CD8-positive, alpha-beta memory T cell (primary cell): Measurements from ENCODE around the gene PCNX1. TPM values are rescaled to one million over a fixed set of nuclear protein-coding genes. Genes with fewer than 3 reads are reported as not detected.
"Not testable (repeated sequence)": the region's sequence is repeated elsewhere in the genome, so short reads cannot be mapped to it uniquely, and the experiment has no call there.

Source experiments
- CTCF ChIA-PET: fragments of 350-600 bp; sonication (Branson Sonifier 250); formaldehyde crosslinking; loops from one replicate; lab custom pipeline; 2021; ENCODE audit warnings: antibody characterized with exemption; lab: Charles Lee
- POLR2A ChIA-PET: fragments of 350-600 bp; sonication (Branson Sonifier 250); formaldehyde crosslinking; loops from one replicate; lab custom pipeline; 2021; ENCODE audit warnings: antibody characterized with exemption; lab: Charles Lee
- DNase-seq, 5 donors: peaks; one replicate each; pipeline versions ENCODE4 v3.0.0 to v3.0.0-alpha.2; 2020 to 2022; ENCODE audit warnings: mixed read lengths in 1 of 5
- H3K27ac ChIP-seq: one replicate; pipeline ENCODE4 v1.7.0; 2013; ENCODE audit warnings: low read depth, mild to moderate bottlenecking, low read length, moderate library complexity
- H3K27me3 ChIP-seq: 2 replicates; pipeline ENCODE4 v1.7.0; 2013; ENCODE audit warnings: low read length, mild to moderate bottlenecking; ENCODE audit not compliant: insufficient read depth, poor library complexity, severe bottlenecking
- H3K36me3 ChIP-seq: 2 replicates; pipeline ENCODE4 v1.7.0; 2013; ENCODE audit warnings: mild to moderate bottlenecking, low read length, moderate library complexity; ENCODE audit not compliant: insufficient read depth
- H3K4me1 ChIP-seq: 2 replicates; pipeline ENCODE4 v1.7.0; 2013; ENCODE audit warnings: mild to moderate bottlenecking, low read length, moderate library complexity; ENCODE audit not compliant: insufficient read depth
- H3K4me3 ChIP-seq: 2 replicates; pipeline ENCODE4 v1.7.0; 2013; ENCODE audit warnings: mild to moderate bottlenecking, low read length
- H3K9me3 ChIP-seq: 2 replicates; pipeline ENCODE4 v1.7.0; 2013; ENCODE audit warnings: mild to moderate bottlenecking, low read length
- H3K27ac Mint-ChIP-seq, 8 donors: one replicate each; pipeline ENCODE4 v1.8.0; 2020 to 2021; ENCODE audit warnings: mixed read lengths in 8 of 8, mild to moderate bottlenecking in 6 of 8, inconsistent platforms in 3 of 8, moderate library complexity in 3 of 8
- H3K27me3 Mint-ChIP-seq, 2 donors: one replicate each; pipeline ENCODE4 v1.8.0; 2020 to 2021; ENCODE audit warnings: mixed read lengths in 2 of 2, mild to moderate bottlenecking in 1 of 2, moderate library complexity in 1 of 2
- H3K36me3 Mint-ChIP-seq, 3 donors: one replicate each; pipeline ENCODE4 v1.8.0; 2020 to 2021; ENCODE audit warnings: mixed read lengths in 3 of 3, inconsistent platforms in 1 of 3, mild to moderate bottlenecking in 1 of 3
- H3K4me1 Mint-ChIP-seq, 3 donors: one replicate each; pipeline ENCODE4 v1.8.0; 2020 to 2021; ENCODE audit warnings: mixed read lengths in 3 of 3, inconsistent platforms in 1 of 3, mild to moderate bottlenecking in 1 of 3
- H3K4me3 Mint-ChIP-seq, 7 donors: one replicate each; pipeline ENCODE4 v1.8.0; 2020 to 2021; ENCODE audit warnings: mixed read lengths in 7 of 7, mild to moderate bottlenecking in 6 of 7, moderate library complexity in 4 of 7, inconsistent platforms in 2 of 7
- H3K9me3 Mint-ChIP-seq, 5 donors: one replicate each; pipeline ENCODE4 v1.8.0; 2020 to 2022; ENCODE audit warnings: mixed read lengths in 5 of 5, mild to moderate bottlenecking in 3 of 5, moderate library complexity in 2 of 5, inconsistent platforms in 1 of 5
- polyA plus RNA-seq: library from polyadenylated mRNA; unstranded; fragments of 300-500 nt; fragmentation: Illumina TruSeq; gene quantifications from one replicate; pipeline ENCODE4 v1.2.3, GENCODE V29; 2021
- total RNA-seq, 2 experiments: library from RNA; stranded (reverse); gene quantifications; one replicate each; pipeline ENCODE4 v1.2.3, GENCODE V29; 2021

The PCNX1 gene
- total and polyA plus RNA-seq, 3 experiments from 2014 or later, result 13.4 to 46.2 (median 37.4) TPM

DNA sequence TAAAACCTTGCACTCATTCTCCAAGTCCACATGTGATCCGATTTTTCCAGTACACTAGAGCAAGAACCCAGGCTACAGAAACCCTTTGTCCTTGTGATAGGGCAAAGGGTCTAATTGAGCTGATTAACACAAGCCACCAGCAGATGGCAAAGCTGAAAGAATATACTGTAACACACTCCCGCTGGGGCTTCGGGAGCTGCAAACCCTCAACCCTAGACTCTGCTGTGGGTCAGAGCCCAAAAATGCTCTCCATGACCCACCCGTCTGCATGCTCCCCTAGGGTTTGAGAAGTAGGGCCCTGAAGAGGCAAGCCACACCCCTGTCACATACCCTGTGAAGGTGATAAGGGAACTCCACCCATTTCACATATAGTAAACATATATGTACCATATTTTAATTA, 33.6 kb upstream of the PCNX1 start:
- peaks cover 13% of the 10 kb centered on the region for H3K4me1 ChIP-seq
- H3K27ac Mint-ChIP-seq, result peak overlapping the region in 7 of 8 donors; percentile 61 to 87 (median 80)
- no peaks in the 10 kb centered on the region for H3K27me3 ChIP-seq
- peaks cover 0 to 6% (median 2%) of the 10 kb centered on the region in 5 donors for H3K9me3 Mint-ChIP-seq
- H3K4me3 ChIP-seq, result no peak overlapping the region
- ChIA-PET POLR2A (interaction anchor here (1.2 kb wide), 1 partner anchor 15 kb away, joined by 3 read pairs; no protein-coding TSS in a partner anchor), CTCF (interaction anchor here (1.0 to 4.1 kb wide), 6 partner anchors 13 to 99 kb away, joined by 3 to 19 read pairs (median 8); partner anchors contain the start of gene PCNX1)
- no peak overlapping the region for H3K27ac ChIP-seq
- peak in 1 of 5 donors; percentile 28 for DNase-seq
- no peaks in the 10 kb centered on the region for H3K27me3 Mint-ChIP-seq
- H3K36me3 ChIP-seq, result no peaks in the 10 kb centered on the region
- no peaks in the 10 kb centered on the region for H3K9me3 ChIP-seq
- H3K4me3 Mint-ChIP-seq, result peak overlapping the region in 4 of 7 donors; percentile 15 to 69 (median 42)
- H3K4me1 Mint-ChIP-seq, result peaks cover 18 to 25% (median 24%) of the 10 kb centered on the region in 3 donors
- peaks cover 4 to 5% (median 4%) of the 10 kb centered on the region in 3 donors for H3K36me3 Mint-ChIP-seq

DNA sequence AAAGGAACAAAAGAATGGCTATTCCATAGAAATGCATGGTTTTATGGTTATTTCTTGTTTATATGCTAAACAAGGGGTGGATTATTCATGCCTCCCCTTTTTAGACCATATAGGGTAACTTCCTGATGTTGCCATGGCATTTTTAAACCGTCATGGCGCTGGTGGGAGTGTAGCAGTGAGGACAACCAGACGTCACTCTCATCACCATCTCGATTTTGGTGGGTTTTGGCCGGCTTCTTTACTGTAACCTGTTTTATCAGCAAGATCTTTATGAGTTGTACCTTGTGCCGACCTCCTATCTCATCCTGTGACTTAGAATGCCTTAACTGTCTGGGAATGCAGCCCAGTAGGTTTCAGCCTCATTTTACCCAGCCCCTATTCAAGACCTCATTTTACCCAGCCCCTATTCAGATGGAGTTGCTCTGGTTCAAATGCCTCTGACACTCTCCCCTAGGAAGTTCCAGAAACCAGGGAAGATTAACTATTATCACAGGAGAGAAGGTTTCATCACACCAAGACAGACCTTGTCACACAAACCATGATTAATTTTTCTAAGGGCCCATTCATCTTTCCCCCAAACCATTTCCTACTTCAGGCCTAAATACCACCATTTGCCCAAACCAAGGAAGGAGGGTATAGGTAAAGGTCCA, 31.3 kb upstream of the PCNX1 start:
- H3K27ac Mint-ChIP-seq, result peak overlapping the region in 2 of 8 donors; percentile 0 to 14
- H3K4me1 ChIP-seq, result peaks cover 13% of the 10 kb centered on the region
- H3K4me3 ChIP-seq, H3K27me3 Mint-ChIP-seq, H3K4me3 Mint-ChIP-seq, DNase-seq, POLR2A ChIA-PET, H3K36me3 ChIP-seq, H3K9me3 ChIP-seq, H3K27me3 ChIP-seq, H3K9me3 Mint-ChIP-seq, H3K36me3 Mint-ChIP-seq, H3K27ac ChIP-seq: not testable (repeated sequence)
- CTCF ChIA-PET, result interaction anchor here (1.0 kb wide), 1 partner anchor 10 kb away, joined by 3 read pairs; no protein-coding TSS in a partner anchor
- H3K4me1 Mint-ChIP-seq, result peaks cover 18 to 25% (median 24%) of the 10 kb centered on the region in 3 donors

DNA sequence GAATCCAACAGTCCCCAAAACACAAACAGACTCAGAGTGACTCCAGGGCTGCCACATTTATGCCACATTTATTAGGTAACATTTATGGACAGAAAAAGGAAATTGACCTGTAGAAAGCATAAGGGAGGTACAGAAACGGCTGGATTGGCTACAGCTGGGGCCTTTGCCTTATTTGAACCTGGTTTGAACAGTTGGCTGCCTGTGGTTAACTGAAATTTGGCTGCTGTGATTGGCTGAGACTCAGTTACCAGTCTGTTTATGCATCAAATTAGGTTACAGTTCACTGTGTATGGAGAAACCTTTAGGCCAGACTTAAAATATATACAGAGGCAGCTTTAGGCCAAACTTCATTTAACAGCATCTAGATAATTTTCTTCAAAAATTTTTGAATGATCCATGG, 27.8 kb upstream of the PCNX1 start:
- Mint-ChIP-seq H3K27me3 (peaks cover 0 to 1% of the 10 kb centered on the region in 2 donors), H3K4me1 (peaks cover 18 to 26% (median 22%) of the 10 kb centered on the region in 3 donors), H3K9me3 (no peaks in the 10 kb centered on the region), H3K36me3 (no peaks in the 10 kb centered on the region), H3K4me3 (no peak overlapping the region), H3K27ac (peak overlapping the region in 1 of 8 donors; percentile 38)
- H3K27me3 ChIP-seq, result no peaks in the 10 kb centered on the region
- H3K4me1 ChIP-seq, result peaks cover 19% of the 10 kb centered on the region
- H3K36me3 ChIP-seq, result no peaks in the 10 kb centered on the region
- no peaks in the 10 kb centered on the region for H3K9me3 ChIP-seq
- ChIA-PET POLR2A (no interaction called here), CTCF (interaction anchor here (1.0 to 1.9 kb wide), 5 partner anchors 9 to 62 kb away, joined by 3 to 7 read pairs (median 3); no protein-coding TSS in a partner anchor)
- no peak overlapping the region for H3K4me3 ChIP-seq
- DNase-seq, result no peak
- no peak overlapping the region for H3K27ac ChIP-seq

DNA sequence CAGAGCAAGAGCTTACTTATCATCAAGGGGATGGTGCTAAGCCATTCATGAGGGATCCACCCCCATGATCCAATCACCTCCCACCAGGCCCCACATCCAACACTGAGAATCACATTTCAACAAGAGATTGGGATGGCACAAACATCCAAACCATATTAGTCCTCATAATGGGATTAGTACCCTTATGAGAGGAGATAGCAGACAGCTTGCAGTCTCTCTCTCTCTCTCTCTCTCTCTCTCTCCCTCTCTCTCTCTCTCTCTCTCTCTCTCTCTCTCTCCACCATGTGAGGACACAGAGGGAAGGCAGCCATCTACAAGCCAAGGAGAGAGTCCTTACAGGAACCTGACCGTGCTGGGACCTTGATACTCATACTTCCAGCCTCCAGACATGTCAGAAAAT, 26.4 kb upstream of the PCNX1 start:
- DNase-seq, H3K9me3 Mint-ChIP-seq, H3K36me3 Mint-ChIP-seq, H3K36me3 ChIP-seq, H3K9me3 ChIP-seq, H3K27ac Mint-ChIP-seq, H3K27me3 ChIP-seq, H3K4me3 Mint-ChIP-seq, POLR2A ChIA-PET, H3K27ac ChIP-seq, H3K27me3 Mint-ChIP-seq, H3K4me3 ChIP-seq: not testable (repeated sequence)
- CTCF ChIA-PET, result interaction anchor here (0.9 kb wide), 1 partner anchor 75 kb away, joined by 3 read pairs; no protein-coding TSS in a partner anchor
- peaks cover 33 to 40% (median 36%) of the 10 kb centered on the region in 3 donors for H3K4me1 Mint-ChIP-seq
- peaks cover 33% of the 10 kb centered on the region for H3K4me1 ChIP-seq

DNA sequence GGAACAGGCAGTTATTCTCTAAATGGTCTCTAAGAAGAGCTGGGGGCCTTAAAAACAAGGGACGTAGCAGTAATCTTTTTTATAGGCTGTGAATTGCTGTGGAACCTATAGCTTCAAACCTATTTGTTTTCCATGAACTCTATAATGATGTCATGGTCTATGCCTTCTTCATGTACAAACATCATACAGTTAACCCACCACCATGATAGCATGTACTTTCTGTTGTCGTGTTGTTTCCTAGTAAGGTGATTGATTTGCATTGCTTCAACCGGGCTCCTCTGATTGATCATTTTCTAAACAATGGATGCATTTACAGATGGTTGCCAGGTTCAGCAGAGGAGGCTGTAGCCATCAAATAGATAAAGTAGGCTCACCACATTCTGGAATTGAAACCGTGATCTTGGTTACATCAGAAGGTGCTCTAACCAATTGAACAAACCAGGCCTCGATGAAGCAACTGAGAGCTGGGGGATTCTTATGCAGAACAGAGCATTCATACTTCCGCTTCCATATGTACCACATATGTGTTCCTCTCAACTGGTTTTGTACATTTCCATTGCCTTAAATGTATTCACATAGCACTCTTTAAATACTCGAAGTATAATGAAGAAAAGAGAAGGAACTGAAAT, 25.6 kb upstream of the PCNX1 start:
- POLR2A ChIA-PET, result no interaction called here
- no peaks in the 10 kb centered on the region for H3K9me3 Mint-ChIP-seq
- CTCF ChIA-PET, result interaction anchor here (0.9 to 1.4 kb wide), 2 partner anchors 74 to 90 kb away, joined by 3 read pairs; no protein-coding TSS in a partner anchor
- no peaks in the 10 kb centered on the region for H3K9me3 ChIP-seq
- no peak overlapping the region for H3K4me3 Mint-ChIP-seq
- peaks cover 41% of the 10 kb centered on the region for H3K4me1 ChIP-seq
- no peak overlapping the region for H3K4me3 ChIP-seq
- no peaks in the 10 kb centered on the region for H3K36me3 ChIP-seq
- H3K36me3 Mint-ChIP-seq, result no peaks in the 10 kb centered on the region
- peaks cover 41 to 48% (median 44%) of the 10 kb centered on the region in 3 donors for H3K4me1 Mint-ChIP-seq
- H3K27ac Mint-ChIP-seq, result no peak overlapping the region
- peaks cover 0 to 1% of the 10 kb centered on the region in 2 donors for H3K27me3 Mint-ChIP-seq
- H3K27me3 ChIP-seq, result no peaks in the 10 kb centered on the region
- DNase-seq, result no peak
- no peak overlapping the region for H3K27ac ChIP-seq

DNA sequence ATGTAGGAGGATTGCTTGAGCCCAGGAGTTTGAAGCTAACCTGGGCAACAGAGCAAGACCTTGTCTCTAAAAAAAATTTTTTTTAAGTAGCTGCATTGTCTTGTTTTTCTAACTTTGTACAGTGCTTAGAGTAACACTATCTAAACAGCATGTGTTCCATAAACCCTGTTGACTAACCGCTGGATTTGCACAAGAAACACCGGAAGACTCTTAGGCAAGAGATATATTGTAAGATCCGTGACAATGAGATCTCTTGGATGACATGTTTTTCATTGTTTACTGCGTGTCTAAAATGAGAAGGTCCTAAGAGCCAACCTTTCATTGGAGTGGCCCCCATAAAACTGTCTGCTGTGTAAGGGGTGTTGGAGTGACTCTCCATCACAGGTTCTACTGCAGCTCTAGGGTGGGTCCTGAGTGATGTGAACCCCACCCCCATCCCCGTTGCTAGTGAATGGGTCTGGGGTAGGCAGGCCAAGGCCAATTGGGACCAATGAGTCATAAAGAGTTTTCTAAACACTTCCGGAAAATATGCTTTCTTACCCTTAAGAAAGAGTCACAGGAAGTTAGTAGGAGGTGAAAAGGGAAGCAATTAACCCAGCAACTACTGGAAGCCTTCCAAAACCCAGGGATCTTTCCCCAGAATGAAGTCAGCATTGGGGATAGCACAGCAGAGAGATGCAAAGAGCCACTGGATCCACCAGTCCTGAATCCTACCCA, 24.3 kb upstream of the PCNX1 start:
- ChIA-PET POLR2A (interaction anchor here (1.3 kb wide), 1 partner anchor 24 kb away, joined by 7 read pairs; the partner anchor contains the start of gene PCNX1), CTCF (interaction anchor here (0.7 to 6.4 kb wide), 6 partner anchors 11 to 89 kb away, joined by 3 to 53 read pairs (median 4); partner anchors contain the start of gene PCNX1)
- Histone ChIP-seq H3K27me3 (no peaks in the 10 kb centered on the region), H3K27ac (no peak overlapping the region), H3K4me3 (no peak overlapping the region), H3K4me1 (peaks cover 53% of the 10 kb centered on the region), H3K36me3 (no peaks in the 10 kb centered on the region), H3K9me3 (no peaks in the 10 kb centered on the region)
- H3K9me3 Mint-ChIP-seq, result no peaks in the 10 kb centered on the region
- no peaks in the 10 kb centered on the region for H3K36me3 Mint-ChIP-seq
- peaks cover 0 to 1% of the 10 kb centered on the region in 2 donors for H3K27me3 Mint-ChIP-seq
- H3K4me1 Mint-ChIP-seq, result peaks cover 53 to 61% (median 57%) of the 10 kb centered on the region in 3 donors
- peak overlapping the region in 5 of 7 donors; percentile 30 to 65 (median 41) for H3K4me3 Mint-ChIP-seq
- DNase-seq, result no peak
- H3K27ac Mint-ChIP-seq, result peak overlapping the region in 3 of 8 donors; percentile 29 to 40 (median 31)

DNA sequence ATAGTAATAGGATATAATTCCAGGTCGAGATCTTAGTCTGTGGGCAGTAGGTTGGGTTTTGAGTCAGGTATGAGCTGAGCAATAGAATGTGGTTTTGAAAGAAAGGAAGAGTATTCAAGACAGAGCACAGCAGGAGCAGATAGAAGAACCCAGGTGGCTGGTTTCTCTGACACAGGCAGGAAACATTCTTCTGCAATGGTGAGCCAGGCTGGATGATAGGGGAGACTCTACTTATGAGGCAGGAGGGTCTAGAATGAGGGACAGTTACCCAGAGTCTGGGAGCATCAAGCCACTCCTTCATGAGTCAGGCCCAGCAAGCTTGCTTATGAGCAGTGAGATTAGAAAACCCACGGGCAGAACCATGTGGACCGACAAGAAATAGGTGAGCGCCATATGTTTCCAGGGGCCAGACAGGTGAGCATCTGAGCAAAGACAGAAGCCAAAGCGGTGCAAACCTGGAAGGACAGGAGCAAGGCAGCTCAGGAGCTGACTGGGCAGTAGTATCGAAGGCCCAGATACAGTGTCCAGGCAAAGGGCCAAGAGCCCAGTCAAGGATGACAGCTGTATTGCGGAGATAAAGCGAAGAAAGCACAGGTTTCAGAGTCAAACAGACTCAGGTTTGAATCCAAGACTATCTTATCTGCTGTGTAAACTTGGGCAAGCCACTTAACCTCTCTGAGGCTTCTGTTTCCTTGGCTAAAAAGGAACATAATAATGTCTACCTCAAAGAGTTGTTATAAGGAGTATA, 22.5 kb upstream of the PCNX1 start:
- Histone ChIP-seq H3K9me3 (no peaks in the 10 kb centered on the region), H3K27ac (no peak overlapping the region), H3K36me3 (no peaks in the 10 kb centered on the region), H3K27me3 (no peaks in the 10 kb centered on the region), H3K4me3 (no peak overlapping the region), H3K4me1 (peaks cover 68% of the 10 kb centered on the region)
- H3K27ac Mint-ChIP-seq, result peak overlapping the region in 7 of 8 donors; percentile 15 to 95 (median 83)
- ChIA-PET CTCF (interaction anchor here (0.5 to 6.4 kb wide), 8 partner anchors 12 to 1063 kb away, joined by 3 to 53 read pairs (median 5); partner anchors contain the start of gene PCNX1), POLR2A (interaction anchor here (1.4 to 3.1 kb wide), 2 partner anchors 13 to 22 kb away, joined by 5 to 17 read pairs; partner anchors contain the start of gene PCNX1)
- no peak for DNase-seq
- H3K4me3 Mint-ChIP-seq, result peak overlapping the region in 5 of 7 donors; percentile 10 to 59 (median 39)
- H3K27me3 Mint-ChIP-seq, result peaks cover 0 to 1% of the 10 kb centered on the region in 2 donors
- no peaks in the 10 kb centered on the region for H3K36me3 Mint-ChIP-seq
- H3K9me3 Mint-ChIP-seq, result no peaks in the 10 kb centered on the region
- H3K4me1 Mint-ChIP-seq, result peaks cover 69 to 78% (median 75%) of the 10 kb centered on the region in 3 donors
